ENCODE data around the gene HGF. TPM values are rescaled to one million over a fixed set of nuclear protein-coding genes. Genes with fewer than 3 reads are reported as not detected.
"Not testable (repeated sequence)": the region's sequence is repeated elsewhere in the genome, so short reads cannot be mapped to it uniquely, and the experiment has no call there.

HGF gene
- total RNA-seq, 1 donor from 2014 or later = 0.15 TPM

- peak; percentile 62 for DNase-seq (ENCODE audit: low read depth)
Observed at GRCh38 chr7:81776161-81776560, 6.3 kb upstream of the HGF start.

GRCh38 chr7:81775560-81775959 is 5.7 kb upstream of the HGF start:
- DNase-seq (ENCODE audit: low read depth) = no peak

GRCh38 chr7:81774551-81774950 is 4.7 kb upstream of the HGF start:
- DNase-seq (ENCODE audit: low read depth) = no peak

- DNase-seq (ENCODE audit: low read depth) = no peak
Observed at GRCh38 chr7:81770728-81771223, 929 bp upstream of the HGF start.

- DNase-seq (ENCODE audit: low read depth) = no peak
Observed at GRCh38 chr7:81768951-81769778, 682 bp downstream of the HGF start.

GRCh38 chr7:81767926-81768325 is 1.9 kb downstream of the HGF start:
- no peak for DNase-seq (ENCODE audit: low read depth)

- no peak for DNase-seq (ENCODE audit: low read depth)
Observed at GRCh38 chr7:81761821-81762220, 8.0 kb downstream of the HGF start.

- no peak for DNase-seq (ENCODE audit: low read depth)
Observed at GRCh38 chr7:81761031-81761430, 8.8 kb downstream of the HGF start.

GRCh38 chr7:81754918-81755696 is 14.7 kb downstream of the HGF start:
- DNase-seq (ENCODE audit: low read depth) = no peak

- DNase-seq (ENCODE audit: low read depth) = no peak
Observed at GRCh38 chr7:81753392-81753791, 16.5 kb downstream of the HGF start.

- no peak for DNase-seq (ENCODE audit: low read depth)
Observed at GRCh38 chr7:81752318-81752714, 17.5 kb downstream of the HGF start.

GRCh38 chr7:81751619-81752317 is 18.1 kb downstream of the HGF start:
- DNase-seq (ENCODE audit: low read depth) = no peak

GRCh38 chr7:81745637-81746036 is 24.2 kb downstream of the HGF start:
- no peak for DNase-seq (ENCODE audit: low read depth)

GRCh38 chr7:81744389-81744788 is 25.5 kb downstream of the HGF start:
- no peak for DNase-seq (ENCODE audit: low read depth)

GRCh38 chr7:81743665-81744064 is 26.2 kb downstream of the HGF start:
- DNase-seq (ENCODE audit: low read depth) = no peak

GRCh38 chr7:81743201-81743600 is 26.6 kb downstream of the HGF start:
- DNase-seq (ENCODE audit: low read depth) = no peak

- no peak for DNase-seq (ENCODE audit: low read depth)
Observed at GRCh38 chr7:81740403-81740802, 29.4 kb downstream of the HGF start.

GRCh38 chr7:81736091-81736490 is 33.8 kb downstream of the HGF start:
- no peak for DNase-seq (ENCODE audit: low read depth)

- DNase-seq (ENCODE audit: low read depth) = peak; percentile 2
Observed at GRCh38 chr7:81725812-81726127, 44.1 kb downstream of the HGF start.

GRCh38 chr7:81725003-81725811 is 44.6 kb downstream of the HGF start:
- no peak for DNase-seq (ENCODE audit: low read depth)

- DNase-seq (ENCODE audit: low read depth) = not testable (repeated sequence)
Observed at GRCh38 chr7:81722250-81722649, 47.6 kb downstream of the HGF start.

GRCh38 chr7:81721437-81721836 is 48.4 kb downstream of the HGF start:
- DNase-seq (ENCODE audit: low read depth) = peak; percentile 2
